Smooth muscle cell (in vitro differentiated cells): ENCODE data around the gene ANKH. TPM values are rescaled to one million over a fixed set of nuclear protein-coding genes. Genes with fewer than 3 reads are reported as not detected.

ENCODE experiments used
- DNase-seq: peaks from one replicate; lab custom pipeline; 2025; ENCODE audit not compliant: unreplicated experiment; lab: John Stamatoyannopoulos, UW
- H2AFZ ChIP-seq: fragments of 200-600 bp; sonication (generic); 2 replicates; pipeline ENCODE4 v1.6.0; 2016; ENCODE audit warnings: antibody characterized with exemption, low read depth, mild to moderate bottlenecking
- H3F3A ChIP-seq: fragments of 200-600 bp; sonication (generic); 2 replicates; pipeline ENCODE4 v1.6.0; 2017; ENCODE audit warnings: antibody characterized with exemption, low read depth
- H3K27ac ChIP-seq: fragments of 200-600 bp; sonication (generic); 2 replicates; pipeline ENCODE4 v1.5.1; 2016; ENCODE audit warnings: low read depth, mild to moderate bottlenecking
- H3K27me3 ChIP-seq: fragments of 200-600 bp; sonication (generic); 2 replicates; pipeline ENCODE4 v1.6.1; 2016; ENCODE audit warnings: low read depth, mild to moderate bottlenecking
- H3K36me3 ChIP-seq: fragments of 200-600 bp; sonication (generic); 2 replicates; pipeline ENCODE4 v1.5.1; 2016; ENCODE audit warnings: low read depth
- H3K4me1 ChIP-seq: fragments of 200-600 bp; sonication (generic); 2 replicates; pipeline ENCODE4 v1.5.1; 2016; ENCODE audit warnings: low read depth
- H3K4me2 ChIP-seq: fragments of 200-600 bp; sonication (generic); 2 replicates; pipeline ENCODE4 v1.6.0; 2016; ENCODE audit warnings: mild to moderate bottlenecking
- H3K4me3 ChIP-seq: fragments of 200-600 bp; sonication (generic); 2 replicates; pipeline ENCODE4 v1.5.1; 2016; ENCODE audit warnings: mild to moderate bottlenecking
- H3K79me2 ChIP-seq: fragments of 200-600 bp; sonication (generic); 2 replicates; pipeline ENCODE4 v1.6.0; 2016; ENCODE audit warnings: low read depth, mild to moderate bottlenecking
- H3K9ac ChIP-seq: fragments of 200-600 bp; sonication (generic); 2 replicates; pipeline ENCODE4 v1.6.0; 2016; ENCODE audit warnings: low read depth
- H3K9me3 ChIP-seq: fragments of 200-600 bp; sonication (generic); replicated peaks from 2 replicates; pipeline ENCODE4 v1.5.1; 2016; ENCODE audit warnings: low read depth
- H4K20me1 ChIP-seq: fragments of 200-600 bp; sonication (generic); 2 replicates; pipeline ENCODE4 v1.6.0; 2016; ENCODE audit warnings: low read depth
- CTCF ChIP-seq: fragments of 200-600 bp; sonication (generic); IDR thresholded peaks from 2 replicates; pipeline ENCODE4 v1.5.1; 2017; ENCODE audit warnings: borderline replicate concordance, mild to moderate bottlenecking, antibody characterized with exemption; ENCODE audit not compliant: insufficient read depth, poor library complexity, severe bottlenecking
- WGBS: methylation state at CpG from one replicate; pipeline ENCODE4 v1.1.7; 2016; ENCODE audit warnings: low lambda C conversion rate; 5-methylcytosine and 5-hydroxymethylcytosine counted together
- polyA plus RNA-seq: library from polyadenylated mRNA; unstranded; fragments of >200 nt; fragmentation: Nextera tagmentation; extraction: Ambion mirVana; gene quantifications from 2 replicates; pipeline ENCODE4 v1.2.1, GENCODE V29; 2016
- total RNA-seq: library from RNA; depleted of rRNA; stranded (reverse); fragments of >200 nt; gene quantifications from 2 replicates; pipeline ENCODE4 v1.2.3, GENCODE V29; 2014

Gene ANKH
- total and polyA plus RNA-seq, 2 experiments from 2014 or later, result 48.0 to 56.6 TPM

GRCh38 chr5:14684757-14685156, 186.8 kb downstream of the ANKH start:
- DNase-seq, result no peak
- Histone ChIP-seq H3K4me1 (no peaks in the 10 kb centered on the region), H3F3A (no peaks in the 10 kb centered on the region), H3K4me3 (no peak overlapping the region), H3K9me3 (no peaks in the 10 kb centered on the region), H3K27ac (no peak overlapping the region), H3K79me2 (no peaks in the 10 kb centered on the region), H3K36me3 (peaks cover 15% of the 10 kb centered on the region), H3K4me2 (no peak overlapping the region), H3K27me3 (no peaks in the 10 kb centered on the region), H2AFZ (no peak overlapping the region), H4K20me1 (peaks cover 5% of the 10 kb centered on the region), H3K9ac (no peak overlapping the region)
- 83% methylated on average over 5 of the region's 5 CpGs for WGBS
- no peak for TF ChIP-seq CTCF

GRCh38 chr5:14683906-14684455, 187.6 kb downstream of the ANKH start:
- Histone ChIP-seq H3K9ac (no peak overlapping the region), H4K20me1 (peaks cover 7% of the 10 kb centered on the region), H3K79me2 (no peaks in the 10 kb centered on the region), H3K27me3 (no peaks in the 10 kb centered on the region), H2AFZ (no peak overlapping the region), H3K4me1 (no peaks in the 10 kb centered on the region), H3F3A (no peaks in the 10 kb centered on the region), H3K36me3 (peaks cover 7% of the 10 kb centered on the region), H3K4me2 (no peak overlapping the region), H3K27ac (no peak overlapping the region), H3K4me3 (no peak overlapping the region), H3K9me3 (no peaks in the 10 kb centered on the region)
- WGBS, result 90% methylated on average over 4 of the region's 4 CpGs
- no peak for DNase-seq
- TF ChIP-seq CTCF, result no peak

- Histone ChIP-seq H3F3A (no peaks in the 10 kb centered on the region), H3K27ac (no peak overlapping the region), H3K27me3 (no peaks in the 10 kb centered on the region), H3K4me3 (no peak overlapping the region), H3K9ac (no peak overlapping the region), H3K9me3 (no peaks in the 10 kb centered on the region), H3K4me2 (no peak overlapping the region), H4K20me1 (peaks cover 24% of the 10 kb centered on the region), H2AFZ (no peak overlapping the region), H3K79me2 (peaks cover 20% of the 10 kb centered on the region), H3K36me3 (no peaks in the 10 kb centered on the region), H3K4me1 (peaks cover 2% of the 10 kb centered on the region)
- no peak for DNase-seq
- 96% methylated on average over 10 of the region's 10 CpGs for WGBS
- TF ChIP-seq CTCF, result no peak
These were observed 190.3 kb downstream of the ANKH start for GRCh38 chr5:14681236-14681752.

GRCh38 chr5:14679595-14679994, 192.0 kb downstream of the ANKH start:
- H3K27me3 ChIP-seq, result no peaks in the 10 kb centered on the region
- no peaks in the 10 kb centered on the region for H3K9me3 ChIP-seq
- H3K4me1 ChIP-seq, result peaks cover 18% of the 10 kb centered on the region
- H3K36me3 ChIP-seq, result no peaks in the 10 kb centered on the region
- no peak overlapping the region for H2AFZ ChIP-seq
- H3K9ac ChIP-seq, result no peak overlapping the region
- no peak overlapping the region for H3K4me3 ChIP-seq
- peaks cover 24% of the 10 kb centered on the region for H3K79me2 ChIP-seq
- no peaks in the 10 kb centered on the region for H3F3A ChIP-seq
- TF ChIP-seq CTCF, result no peak
- no peak overlapping the region for H3K4me2 ChIP-seq
- peaks cover 25% of the 10 kb centered on the region for H4K20me1 ChIP-seq
- 94% methylated on average over 1 of the region's 1 CpG for WGBS
- no peak for DNase-seq
- no peak overlapping the region for H3K27ac ChIP-seq
